Fibroblast of pulmonary artery (primary cell): ENCODE results near the gene GPR107.
A peak's percentile ranks its signal among the peaks of the same experiment; 100 is the strongest.

Experiments used
- DNase-seq: peaks from one replicate; pipeline ENCODE4 v3.0.0-alpha.2; 2010; ENCODE audit warnings: low read depth
- H3K4me3 ChIP-seq: replicated peaks from 2 replicates; pipeline ENCODE4 v1.5.1; 2011; ENCODE audit warnings: low read depth, mild to moderate bottlenecking, control low read depth, low read length, moderate library complexity
- CTCF ChIP-seq: IDR thresholded peaks from 2 replicates; pipeline ENCODE4 v1.5.1; 2011; ENCODE audit warnings: mild to moderate bottlenecking, control low read depth, low read length, inconsistent platforms; ENCODE audit errors: missing control alignments

The GPR107 gene

GRCh38 chr9:130158001-130158400 is 104.3 kb downstream of the GPR107 start:
- DNase-seq, result no peak
- no peak for TF ChIP-seq CTCF
- H3K4me3 ChIP-seq, result no peak overlapping the region

- no peak overlapping the region for H3K4me3 ChIP-seq
- DNase-seq, result no peak
- TF ChIP-seq CTCF, result no peak
Observed at GRCh38 chr9:130159057-130159456, 105.4 kb downstream of the GPR107 start.

GRCh38 chr9:130159915-130160670 is 106.4 kb downstream of the GPR107 start:
- no peak for DNase-seq
- H3K4me3 ChIP-seq, result no peak overlapping the region
- no peak for TF ChIP-seq CTCF

- H3K4me3 ChIP-seq, result no peak overlapping the region
- DNase-seq, result no peak
- TF ChIP-seq CTCF, result no peak
Observed at GRCh38 chr9:130160862-130161470, 107.3 kb downstream of the GPR107 start.

- TF ChIP-seq CTCF, result no peak
- no peak for DNase-seq
- H3K4me3 ChIP-seq, result no peak overlapping the region
Observed at GRCh38 chr9:130165579-130165978, 111.9 kb downstream of the GPR107 start.

GRCh38 chr9:130166399-130166798 is 112.7 kb downstream of the GPR107 start:
- no peak overlapping the region for H3K4me3 ChIP-seq
- TF ChIP-seq CTCF, result no peak
- DNase-seq, result no peak

GRCh38 chr9:130167927-130168326 is 114.2 kb downstream of the GPR107 start:
- no peak overlapping the region for H3K4me3 ChIP-seq
- TF ChIP-seq CTCF, result peak; percentile 1
- DNase-seq, result no peak
